TTC549 (cell line): ENCODE data around the gene DECR2.

ENCODE experiments used
- FAIRE-seq: peaks from 2 replicates; lab custom pipeline; 2012; peaks lifted over from hg19 to GRCh38; lab: Jason Lieb, UNC

Gene DECR2

DNA sequence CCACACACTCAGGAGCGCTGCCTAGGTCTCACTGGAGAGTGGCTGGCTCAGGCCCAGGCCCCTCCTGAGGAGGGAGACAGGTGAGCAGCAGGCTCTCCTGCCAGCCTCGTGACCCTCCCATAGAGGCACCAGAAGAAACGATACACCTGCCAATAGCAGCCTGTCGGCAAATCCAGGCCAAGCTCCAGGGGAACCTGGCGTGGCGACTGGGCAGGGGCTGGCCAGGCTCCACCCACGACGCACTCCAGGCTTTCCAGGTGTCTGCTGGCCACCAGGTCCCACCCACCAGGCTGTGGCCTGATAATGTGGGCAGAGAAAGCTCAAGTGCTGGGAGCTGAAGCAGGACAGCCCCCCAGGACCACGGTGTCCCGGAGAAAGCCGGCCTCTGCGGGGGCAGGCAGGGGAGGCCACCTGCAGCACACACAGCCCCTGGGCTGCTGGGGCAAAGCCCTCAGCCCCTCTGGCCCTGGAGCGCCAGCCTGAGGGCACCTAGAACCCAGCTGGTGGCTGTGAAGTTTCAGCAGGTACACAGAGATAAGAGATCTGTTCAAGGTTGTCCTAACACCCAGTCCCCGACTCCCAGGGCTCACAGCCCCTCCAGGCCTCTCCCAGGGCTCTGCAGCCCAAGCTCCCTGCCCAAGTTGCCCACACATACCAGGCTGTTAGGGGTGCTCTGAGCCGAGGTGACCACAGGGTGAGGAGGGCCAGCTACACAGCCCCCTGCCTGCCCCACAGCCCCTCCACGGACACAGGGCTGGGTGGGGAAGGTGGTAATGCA, 22.3 kb upstream of the DECR2 start:
- FAIRE-seq = no peak

DNA sequence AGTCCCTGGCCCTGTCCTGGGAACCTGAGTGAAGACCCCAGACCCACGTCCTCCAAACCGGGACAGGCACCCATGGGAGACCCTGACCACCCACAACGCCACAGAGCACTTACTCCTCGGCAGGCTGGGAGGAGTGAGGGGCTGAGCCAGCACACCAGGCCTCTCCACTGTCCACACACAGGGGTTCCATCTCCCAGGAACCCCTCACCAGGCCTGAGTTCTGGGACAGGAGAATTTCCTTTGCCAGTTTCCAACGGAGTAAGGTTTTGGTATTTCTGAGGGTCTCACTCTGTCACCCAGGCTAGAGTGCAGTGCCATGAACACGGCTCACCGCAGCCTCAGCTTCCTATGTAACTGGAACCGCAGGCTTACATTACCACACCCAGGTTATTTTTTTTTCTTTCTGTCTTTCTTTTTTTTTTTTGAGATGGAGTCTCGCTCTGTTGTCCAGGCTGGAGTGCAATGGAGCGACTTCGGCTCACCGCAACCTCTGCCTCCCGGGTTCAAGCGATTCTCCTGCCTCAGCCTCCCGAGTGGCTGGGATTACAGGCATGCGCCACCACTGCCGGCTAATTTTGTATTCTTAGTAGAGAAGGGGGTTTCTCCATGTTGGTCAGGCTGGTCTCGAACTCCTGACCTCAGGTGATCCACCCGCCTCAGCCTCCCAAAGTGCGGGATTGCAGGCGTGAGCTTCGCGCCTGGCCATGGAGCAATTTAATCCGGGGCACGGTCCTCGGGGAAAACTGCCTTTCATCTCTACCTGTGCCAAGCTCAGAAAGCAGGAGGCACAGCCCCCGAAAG, 21.5 kb upstream of the DECR2 start:
- no peak for FAIRE-seq

DNA sequence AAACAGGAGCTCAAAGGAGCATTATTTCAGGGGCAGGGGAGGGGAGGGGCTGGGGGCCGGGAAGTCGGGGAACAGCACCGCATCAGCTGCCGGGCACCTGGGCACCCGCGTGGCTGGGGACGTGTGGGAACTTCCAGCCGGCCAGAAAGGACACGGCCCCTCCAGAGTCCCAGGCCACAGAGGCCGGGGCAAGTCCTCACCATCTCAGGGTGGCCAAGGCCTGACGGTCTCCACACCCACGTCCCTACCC, 21.0 kb upstream of the DECR2 start:
- no peak for FAIRE-seq

DNA sequence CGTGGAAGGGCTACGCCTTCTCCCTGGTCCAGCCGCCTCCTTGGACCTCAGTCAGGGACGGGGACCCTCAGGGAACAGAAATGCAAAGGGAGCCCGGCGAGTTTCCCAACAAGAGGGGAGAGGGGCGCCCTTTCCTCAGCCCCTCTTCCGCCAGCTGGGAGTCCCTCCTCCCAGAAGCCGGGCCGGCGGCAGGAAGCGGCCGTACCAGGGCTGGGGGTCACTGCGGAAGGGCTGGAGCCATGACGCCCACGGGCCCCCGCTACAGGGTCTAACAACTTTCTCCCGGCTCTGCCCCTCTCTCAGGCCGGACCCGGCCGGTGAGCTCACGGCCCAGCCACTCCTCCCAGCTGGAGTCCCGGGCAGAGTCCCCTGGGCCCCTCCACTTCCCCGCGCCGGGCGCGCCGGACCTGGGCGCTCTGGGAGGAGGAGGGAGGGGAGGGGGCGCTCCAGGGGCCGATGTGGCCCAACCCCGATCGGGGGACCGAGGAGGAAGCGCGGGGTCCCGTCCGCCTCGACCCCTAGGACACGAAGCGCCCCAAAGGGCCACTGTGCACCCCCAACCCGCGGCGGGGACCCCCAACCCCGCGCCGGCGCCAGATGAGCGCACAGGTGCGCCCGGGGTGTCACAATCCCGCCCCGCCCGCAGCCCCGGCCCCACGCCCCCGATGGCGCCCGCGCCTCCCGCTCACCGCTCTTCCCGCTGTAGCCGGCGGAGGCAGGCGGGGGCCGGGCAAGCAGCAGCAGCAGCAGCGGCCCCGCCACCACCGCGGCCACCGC, 20.5 kb upstream of the DECR2 start:
- no peak for FAIRE-seq

DNA sequence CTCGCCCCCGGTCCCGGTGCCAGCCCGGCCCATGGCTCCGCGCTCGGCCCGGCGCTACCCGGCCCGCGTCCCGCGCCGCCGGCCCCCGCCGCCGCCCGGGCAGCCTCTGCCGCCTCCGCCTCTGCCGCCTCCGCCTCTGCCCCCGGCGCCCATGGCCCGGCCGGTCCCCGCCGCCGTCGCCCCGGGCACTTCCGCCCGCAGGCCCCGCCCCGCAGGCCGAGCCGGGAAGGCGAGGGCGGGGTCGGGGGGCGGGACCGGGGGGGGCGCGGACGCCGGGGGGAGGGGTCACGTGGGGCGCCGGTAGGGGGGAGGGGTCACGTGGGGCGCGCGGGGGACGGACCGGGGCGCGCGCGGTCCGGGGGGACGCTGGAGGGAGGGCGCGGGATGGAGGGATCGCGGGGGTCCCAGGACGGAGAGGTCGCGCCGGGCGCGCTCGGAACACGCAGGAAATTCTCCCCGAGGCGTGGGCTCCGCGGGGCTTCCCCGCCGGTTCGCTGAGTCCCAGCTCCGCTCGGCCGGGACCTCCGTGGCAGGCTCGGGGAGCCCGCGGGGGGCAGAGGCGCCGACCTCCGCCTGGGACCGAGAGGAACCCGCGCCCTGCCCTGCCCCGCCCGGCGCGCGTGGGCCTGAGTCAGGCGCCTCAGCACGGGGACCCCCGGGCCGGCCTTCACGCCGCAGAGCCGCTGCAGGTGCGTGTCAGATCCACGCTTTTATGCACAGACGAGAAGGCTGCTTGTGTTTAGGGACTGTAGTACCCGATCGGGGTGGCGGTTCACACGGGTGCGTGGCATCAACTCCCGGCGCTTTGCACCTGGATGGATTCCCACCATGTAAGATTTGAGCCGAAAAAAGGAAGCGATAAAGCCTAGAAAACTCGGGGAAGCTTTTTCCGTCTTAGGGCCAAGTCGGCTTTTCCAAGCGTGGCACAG, 19.6 kb upstream of the DECR2 start, which contains the start of gene PGAP6:
PGAP6 (minus strand) TSS at position 190 of the 929 bp plus-strand sequence; CDS start at position 33, 157 bp downstream.
- no peak for FAIRE-seq

DNA sequence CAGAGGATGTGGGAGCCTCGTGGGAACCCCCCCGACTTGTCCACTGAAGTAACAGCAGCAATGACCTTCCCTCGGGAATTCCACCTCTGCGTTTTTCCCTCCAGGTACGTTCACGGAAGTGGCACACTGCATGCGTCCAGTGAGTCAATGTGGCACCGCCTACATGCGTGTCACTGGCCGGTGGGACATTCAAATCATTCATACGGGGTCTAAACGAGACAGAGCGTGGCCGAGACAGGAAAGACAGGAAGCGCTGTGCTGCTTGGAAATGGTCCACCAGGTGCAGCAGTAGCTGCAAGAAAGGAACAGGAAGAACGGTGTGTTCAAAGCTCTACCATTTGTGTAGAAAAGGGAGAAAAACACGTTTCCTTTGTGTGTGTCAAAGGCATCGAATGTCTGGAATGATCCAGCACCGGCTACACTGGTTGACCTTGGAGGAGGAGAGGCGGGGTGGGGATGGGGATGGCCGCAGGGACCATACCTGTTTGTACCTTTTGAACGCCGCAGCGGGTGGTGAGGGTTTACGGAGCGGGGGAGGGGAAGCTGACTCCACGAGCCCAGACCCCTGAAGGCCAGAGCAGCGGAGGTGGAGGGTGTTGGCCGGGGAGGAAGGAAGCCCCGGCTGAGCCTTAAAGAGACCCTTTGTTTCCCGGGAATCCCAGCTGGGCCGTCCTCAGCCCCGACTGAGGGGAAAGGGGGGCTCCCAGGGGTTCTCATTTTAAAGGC, 18.2 kb upstream of the DECR2 start:
- FAIRE-seq = no peak

DNA sequence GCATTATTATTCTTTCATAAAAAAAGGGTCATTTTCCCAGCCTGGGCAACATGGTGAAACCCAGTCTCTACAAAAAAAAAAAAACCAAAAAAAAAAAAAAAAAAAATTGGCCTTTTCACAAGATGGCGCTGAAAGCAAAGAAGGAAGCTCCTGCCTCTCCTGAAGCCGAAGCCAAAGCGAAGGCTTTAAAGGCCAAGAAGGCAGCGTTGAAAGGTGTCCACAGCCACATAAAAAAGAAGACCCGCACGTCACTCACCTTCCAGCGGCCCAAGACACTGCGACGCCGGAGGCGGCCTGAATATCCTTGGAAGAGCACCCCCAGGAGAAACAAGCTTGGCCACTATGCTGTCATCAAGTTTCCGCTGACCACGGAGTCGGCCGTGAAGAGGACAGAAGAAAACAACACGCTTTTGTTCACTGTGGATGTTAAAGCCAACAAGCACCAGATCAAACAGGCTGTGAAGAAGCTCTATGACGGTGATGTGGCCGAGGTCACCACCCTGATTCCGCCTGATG, 15.0 kb upstream of the DECR2 start:
- peak; percentile 40 for FAIRE-seq

DNA sequence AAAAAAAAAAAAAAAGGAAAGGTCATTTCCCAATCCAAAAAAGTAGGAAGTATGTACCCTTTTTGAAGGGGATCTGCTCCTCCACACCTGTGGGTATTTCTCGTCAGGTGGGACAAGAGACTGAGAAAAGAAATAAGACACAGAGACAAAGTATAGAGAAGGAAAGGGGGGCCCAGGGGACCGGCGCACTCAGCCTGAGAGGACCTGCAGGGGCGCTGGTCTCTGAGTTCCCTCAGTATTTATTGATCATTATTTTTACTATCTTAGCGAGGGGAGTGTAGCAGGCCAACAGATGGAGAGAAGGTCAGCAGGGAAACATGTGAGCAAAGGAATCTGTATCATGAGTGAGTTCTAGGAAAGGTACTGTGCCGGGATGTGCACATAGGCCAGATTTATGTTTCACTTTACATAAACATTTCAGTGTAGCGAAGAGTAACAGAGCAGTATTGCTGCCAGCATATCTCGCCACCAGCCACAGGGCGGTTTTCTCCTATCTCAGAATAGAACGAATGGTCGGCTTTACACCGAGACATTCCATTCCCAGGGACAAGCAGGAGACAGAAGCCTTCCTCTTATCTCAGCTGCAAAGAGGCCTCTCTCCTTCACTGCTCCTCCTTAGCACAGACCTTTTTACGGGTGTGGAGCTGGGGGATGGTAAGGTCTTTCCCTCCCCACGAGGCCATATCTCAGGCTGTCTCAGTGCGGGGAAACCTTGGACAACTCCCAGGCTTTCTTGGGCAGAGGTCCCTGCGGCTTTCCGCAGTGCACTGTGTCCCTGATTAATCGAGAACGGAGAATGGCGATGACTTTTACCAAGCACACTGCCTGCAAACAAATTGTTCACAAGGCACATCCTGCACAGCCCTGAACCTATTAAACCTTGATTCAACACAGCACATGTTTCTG, 13.7 kb upstream of the DECR2 start:
- FAIRE-seq = peak; percentile 13

DNA sequence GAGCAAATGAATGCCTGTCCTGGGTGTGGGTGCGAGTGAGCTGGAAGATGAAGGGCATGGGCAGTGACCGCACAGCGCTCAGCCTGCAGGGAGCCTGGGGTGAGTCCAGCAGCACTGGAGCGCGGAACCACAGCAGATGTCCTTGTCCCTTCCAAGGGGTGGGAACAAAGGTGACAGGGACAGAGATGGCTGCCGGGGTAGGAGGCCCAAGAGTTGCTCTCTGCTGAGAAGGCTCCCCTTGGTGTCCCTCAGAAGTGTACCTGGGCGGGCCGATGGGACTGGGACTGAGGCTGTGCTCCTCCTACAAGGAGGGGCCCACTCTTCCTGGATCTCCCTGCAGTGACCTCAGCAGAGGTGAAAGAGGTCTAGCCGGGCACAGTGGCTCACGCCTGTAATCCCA, 12.3 kb upstream of the DECR2 start:
- FAIRE-seq = no peak

DNA sequence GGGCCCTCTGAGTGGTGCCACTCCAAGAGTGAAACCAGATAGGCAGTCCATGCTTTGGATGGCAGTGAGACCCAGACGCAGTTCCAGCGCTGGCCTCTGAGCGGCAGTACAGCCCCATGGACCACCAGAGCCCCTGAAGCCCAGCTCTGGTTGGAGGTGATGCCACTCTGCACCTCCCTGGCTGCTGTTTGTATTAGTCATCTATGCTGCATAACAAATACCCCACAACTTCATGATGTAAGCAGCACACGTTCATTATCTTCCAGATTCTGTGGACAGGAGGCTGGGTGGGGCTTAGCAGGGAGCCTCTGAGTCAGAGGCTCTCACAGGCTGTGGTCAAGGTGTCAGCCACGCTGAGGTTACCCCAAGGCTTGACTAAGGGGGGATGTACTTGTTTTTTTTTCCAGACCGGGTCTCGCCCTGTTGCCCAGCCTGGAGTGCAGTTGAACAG, 9.8 kb upstream of the DECR2 start:
- no peak for FAIRE-seq

DNA sequence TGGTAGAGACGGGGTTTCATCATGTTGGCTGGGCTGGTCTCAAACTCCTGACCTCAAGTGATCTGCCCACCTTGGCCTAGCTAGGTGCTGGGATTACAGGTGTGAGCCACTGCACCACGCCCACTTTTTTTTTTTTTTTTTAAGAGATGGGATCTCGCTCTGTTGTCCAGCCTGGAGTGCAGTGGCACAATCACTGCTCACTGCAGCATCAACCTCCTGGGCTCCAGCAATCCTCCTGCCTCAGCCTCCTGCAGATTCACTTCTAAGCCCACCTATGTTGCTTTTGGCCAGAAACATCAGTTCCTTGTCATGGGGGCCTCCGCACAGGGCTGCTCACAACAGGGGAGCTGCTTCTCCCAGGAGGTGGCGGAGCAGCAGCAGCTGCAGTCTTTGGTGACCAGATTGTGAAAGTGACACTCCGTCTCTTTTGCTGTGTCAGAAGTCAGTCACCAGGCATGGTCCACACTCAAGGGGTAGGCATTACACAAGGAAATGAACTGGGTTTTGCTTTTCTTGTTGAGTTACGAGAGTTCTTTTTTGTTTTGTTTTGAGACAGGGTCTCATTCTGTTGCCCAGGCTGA, 9.1 kb upstream of the DECR2 start:
- FAIRE-seq = no peak

DNA sequence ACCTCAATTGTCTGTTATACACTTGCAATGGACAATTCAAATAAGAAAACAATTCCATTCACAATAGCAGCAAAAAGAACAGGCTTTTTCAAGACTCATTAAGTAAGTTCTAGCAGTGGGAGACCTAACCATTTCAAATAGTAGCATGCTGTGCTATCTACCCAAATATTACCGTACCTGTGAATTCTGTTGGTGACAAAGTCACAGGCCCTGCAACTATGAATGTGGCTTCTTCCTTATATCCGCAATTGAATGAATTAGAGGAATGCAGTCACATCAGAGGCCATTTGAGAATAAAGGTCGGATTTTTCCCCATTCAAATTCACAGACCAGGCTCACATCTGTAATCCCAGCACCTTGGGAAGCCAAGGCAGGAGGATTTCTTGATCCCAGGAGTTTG, 5.5 kb upstream of the DECR2 start:
- no peak for FAIRE-seq

DNA sequence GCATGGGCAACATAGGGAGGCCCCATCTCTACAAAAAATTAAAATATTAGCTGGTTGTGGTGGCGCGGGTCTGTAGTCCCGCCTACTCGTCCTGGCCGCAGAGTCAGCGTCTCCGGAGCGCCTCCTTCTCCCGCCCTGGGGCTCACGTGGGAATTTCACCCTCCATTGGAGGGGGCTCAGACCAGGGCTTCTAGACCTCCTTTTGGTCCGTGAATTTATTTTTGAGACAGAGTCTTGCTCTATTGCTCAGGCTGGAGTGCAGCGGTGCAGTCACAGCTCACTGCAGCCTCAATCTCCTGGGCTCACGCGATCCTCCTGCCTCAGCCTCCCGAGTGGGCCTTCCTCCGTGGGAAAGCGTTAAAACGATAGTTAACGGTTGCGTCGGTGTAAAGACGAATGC, 5.1 kb upstream of the DECR2 start:
- no peak for FAIRE-seq

DNA sequence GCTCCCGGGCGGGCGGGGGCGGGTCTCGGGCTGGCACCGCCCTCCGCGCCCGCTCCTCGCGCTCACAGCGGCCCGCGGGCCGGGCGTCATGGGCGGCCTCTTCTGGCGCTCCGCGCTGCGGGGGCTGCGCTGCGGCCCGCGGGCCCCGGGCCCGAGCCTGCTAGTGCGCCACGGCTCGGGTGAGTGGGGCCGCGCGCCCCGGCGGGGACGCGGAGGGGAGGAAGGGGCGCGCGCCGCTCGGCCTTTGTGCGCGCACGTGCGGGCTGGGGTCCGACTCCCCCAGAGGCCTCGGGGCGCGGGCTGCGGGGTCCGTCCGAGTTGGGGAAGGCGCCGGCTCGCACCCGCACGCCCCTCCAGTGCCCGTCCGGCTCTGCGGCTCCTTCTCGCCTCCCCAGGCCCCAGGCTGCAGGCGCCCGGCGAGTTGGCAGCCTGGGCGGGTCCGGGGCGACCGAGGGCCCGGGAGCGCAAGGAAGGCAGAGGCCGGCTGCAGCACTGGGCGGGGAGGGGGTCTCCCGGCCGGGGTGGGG, 4.5 kb upstream of the DECR2 start, which contains the start of gene NME4:
NME4 (plus strand) TSS at position 65 of the 527 bp plus-strand sequence; CDS start at position 89, 24 bp downstream.
- no peak for FAIRE-seq

DNA sequence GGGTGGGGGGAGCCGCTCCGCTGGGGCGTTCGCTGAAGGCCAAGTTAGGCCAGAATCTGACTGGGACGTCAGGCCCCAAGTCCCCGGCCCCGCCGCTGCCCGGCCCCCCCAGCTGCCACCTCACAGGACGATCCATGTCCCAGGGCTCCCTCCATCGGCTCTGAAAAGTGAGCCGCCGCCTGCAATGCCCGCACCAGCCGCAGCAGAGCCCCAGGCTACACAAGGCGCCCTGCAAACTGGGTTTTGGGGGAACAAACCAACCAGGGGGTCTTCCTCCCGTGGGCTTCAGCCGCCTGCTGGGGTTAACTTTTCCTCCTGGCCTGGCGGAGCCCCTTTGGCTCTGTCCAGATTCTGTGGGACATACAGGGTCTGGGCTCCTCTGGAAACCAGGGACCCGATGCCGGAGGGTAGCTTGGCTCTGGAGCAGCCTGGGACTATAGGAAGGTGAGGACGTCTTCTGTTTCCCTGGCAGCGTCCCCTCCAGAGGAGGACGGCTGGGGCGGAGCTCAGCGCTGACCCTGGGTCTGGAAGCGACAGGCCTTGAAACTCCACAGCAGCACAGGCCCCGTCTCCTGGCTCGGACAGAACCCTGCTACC, 3.9 kb upstream of the DECR2 start:
- FAIRE-seq = no peak

DNA sequence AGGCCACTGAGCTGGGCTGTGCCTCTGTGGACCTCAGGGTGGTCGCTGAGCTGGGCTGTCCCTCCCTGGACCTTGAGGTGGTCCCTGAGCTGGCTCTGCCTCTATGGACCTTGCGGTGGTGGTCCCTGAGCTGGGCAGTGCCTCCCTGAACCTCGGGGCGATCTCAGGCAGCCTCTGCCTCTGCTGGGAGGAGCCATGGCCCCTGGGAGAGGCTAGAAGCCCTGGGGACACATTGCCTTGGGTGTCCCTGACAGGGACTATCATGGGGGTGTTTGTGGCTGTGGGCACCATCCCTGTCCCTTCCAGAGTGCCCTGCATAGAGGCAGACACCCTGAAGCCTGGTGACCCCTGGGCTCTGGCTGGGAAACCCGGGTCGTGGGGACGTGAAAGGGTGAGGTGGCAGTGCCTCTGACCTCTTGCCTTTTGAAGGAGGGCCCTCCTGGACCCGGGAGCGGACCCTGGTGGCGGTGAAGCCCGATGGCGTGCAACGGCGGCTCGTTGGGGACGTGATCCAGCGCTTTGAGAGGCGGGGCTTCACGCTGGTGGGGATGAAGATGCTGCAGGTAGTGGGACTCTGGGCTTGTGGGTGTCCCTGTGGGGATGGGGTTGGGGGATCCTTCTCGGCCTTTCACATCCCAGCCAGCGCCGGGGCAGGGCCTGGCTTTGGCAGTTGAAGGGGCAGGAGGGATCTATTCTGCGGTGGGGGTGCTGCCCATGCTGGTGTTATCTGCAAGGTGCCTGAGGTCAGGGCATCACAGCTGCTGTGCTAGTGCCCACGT, 2.9 kb upstream of the DECR2 start:
- no peak for FAIRE-seq

DNA sequence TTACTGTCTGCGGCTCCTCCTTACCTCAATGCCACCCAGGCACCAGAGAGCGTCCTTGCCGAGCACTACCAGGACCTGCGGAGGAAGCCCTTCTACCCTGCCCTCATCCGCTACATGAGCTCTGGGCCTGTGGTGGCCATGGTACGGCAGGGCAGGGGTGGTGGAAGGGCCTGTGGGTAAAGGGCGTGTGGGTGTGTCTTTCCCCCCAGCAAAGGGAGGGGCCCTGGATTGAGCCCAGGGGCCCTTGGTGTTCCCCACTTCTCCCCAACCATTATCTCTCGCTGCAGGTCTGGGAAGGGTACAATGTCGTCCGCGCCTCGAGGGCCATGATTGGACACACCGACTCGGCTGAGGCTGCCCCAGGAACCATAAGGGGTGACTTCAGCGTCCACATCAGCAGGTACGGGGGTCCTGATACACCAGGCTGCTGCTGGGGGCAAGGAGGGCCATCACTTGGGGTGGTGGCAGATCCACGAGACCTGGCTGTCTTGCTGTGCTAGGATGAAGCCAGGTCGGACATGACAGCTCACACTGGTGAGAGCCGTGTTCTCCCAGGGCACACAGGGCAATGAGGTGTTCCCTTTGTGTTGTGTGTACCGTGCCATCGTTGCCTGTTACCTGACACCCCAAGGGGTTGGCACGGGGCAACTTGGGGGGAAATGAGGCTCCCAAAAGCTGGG, 2.2 kb upstream of the DECR2 start:
- no peak for FAIRE-seq
